HCT116 (cell line): ENCODE data around the gene GATAD2A. TPM values are rescaled to one million over a fixed set of nuclear protein-coding genes. Genes with fewer than 3 reads are reported as not detected.

Experiments used
- ATAC-seq: fragments of 200-7000 bp; cut with Tn5 transposase; 2 replicates; pipeline ENCODE4 v1.9.1; 2020; ENCODE audit warnings: mild to moderate bottlenecking, moderate library complexity
- BruUV-seq: library from RNA; stranded (reverse); fragments of 400-500 nt; replicated peaks from 2 replicates; lab custom pipeline; 2021; lab: Mats Ljungman, UMichigan
- CTCF ChIA-PET: fragments of 300-600 bp; sonication (Branson Sonifier 250); formaldehyde crosslinking; loops from one replicate; lab custom pipeline; 2021; ENCODE audit warnings: antibody characterized with exemption; lab: Charles Lee
- POLR2A ChIA-PET: fragments of 300-600, 350-600 bp; sonication (Branson Sonifier 250); formaldehyde crosslinking; loops from one replicate; lab custom pipeline; 2021; ENCODE audit warnings: antibody characterized with exemption; lab: Charles Lee
- RAD21 ChIA-PET, 2 experiments: fragments of 300-600 bp; sonication (Branson Sonifier 250); formaldehyde crosslinking; loops; one replicate each; lab custom pipeline; 2023; ENCODE audit warnings: low total read pairs in 2 of 2; ENCODE audit not compliant: uncharacterized antibody in 2 of 2, unreplicated experiment in 2 of 2, low non-redundant PET in 1 of 2; lab: Charles Lee
- DNase-seq: peaks from one replicate; pipeline ENCODE4 v3.0.0-alpha.2; 2010; ENCODE audit warnings: low read depth, low spot score
- H2AFZ ChIP-seq: fragments of 200-600 bp; shearing (Covaris generic), sonication (generic); 2 replicates; pipeline ENCODE4 v1.6.1; 2017; ENCODE audit warnings: low read depth, mixed run types, mixed read lengths, antibody characterized with exemption, low read length; ENCODE audit not compliant: poor library complexity, severe bottlenecking
- H3K27ac ChIP-seq: 2 replicates; pipeline ENCODE4 v1.5.1; 2012; ENCODE audit warnings: low read depth, low read length
- H3K27me3 ChIP-seq: fragments of 200-600 bp; sonication (generic); 2 replicates; pipeline ENCODE4 v1.6.1; 2016; ENCODE audit warnings: mixed run types, low read length, mixed read lengths; ENCODE audit not compliant: insufficient read depth
- H3K36me3 ChIP-seq, 2 experiments: fragments of 200-500 bp in 1 of 2; fragments of 200-600 bp in 1 of 2; sonication (Bioruptor generic) in 1 of 2; sonication (generic) in 1 of 2; 2 replicates each; pipeline versions ENCODE4 v1.5.1 to v1.6.1; 2014 to 2016; ENCODE audit warnings: low read length in 2 of 2, inconsistent platforms in 1 of 2, mixed read lengths in 1 of 2, mixed run types in 1 of 2; ENCODE audit not compliant: insufficient read depth in 2 of 2, control insufficient read depth in 1 of 2
- H3K4me1 ChIP-seq, 2 experiments: fragments of 200-600 bp in 1 of 2; sonication (generic) in 1 of 2; 2 replicates each; pipeline versions ENCODE4 v1.5.1 to v1.6.1; 2012 to 2017; ENCODE audit warnings: low read length in 2 of 2, inconsistent platforms in 1 of 2, mild to moderate bottlenecking in 1 of 2, mixed read lengths in 1 of 2, mixed run types in 1 of 2, moderate library complexity in 1 of 2; ENCODE audit not compliant: insufficient read depth in 2 of 2, control insufficient read depth in 1 of 2
- H3K4me2 ChIP-seq: fragments of 200-600 bp; sonication (generic); 2 replicates; pipeline ENCODE4 v1.6.1; 2017; ENCODE audit warnings: mixed run types, low read length, mixed read lengths
- H3K4me3 ChIP-seq, 2 experiments: fragments of 200-600 bp in 1 of 2; sonication (generic) in 1 of 2; replicated peaks in 1 of 2; 2 replicates each; pipeline ENCODE4 v1.5.1; 2011 to 2016; ENCODE audit warnings: low read length in 2 of 2, control low read depth in 1 of 2, low read depth in 1 of 2, mild to moderate bottlenecking in 1 of 2, mixed read lengths in 1 of 2, mixed run types in 1 of 2
- H3K79me2 ChIP-seq: fragments of 200-600 bp; sonication (generic); 2 replicates; pipeline ENCODE4 v1.6.1; 2017; ENCODE audit warnings: mild to moderate bottlenecking, mixed run types, low read length, moderate library complexity, mixed read lengths; ENCODE audit not compliant: insufficient read depth
- H3K9ac ChIP-seq: fragments of 200-600 bp; sonication (generic); 2 replicates; pipeline ENCODE4 v1.6.1; 2016; ENCODE audit warnings: low read length, mixed read lengths
- H3K9me2 ChIP-seq: fragments of 200-600 bp; sonication (generic), shearing (Covaris generic); 2 replicates; pipeline ENCODE4 v1.6.1; 2017; ENCODE audit warnings: mixed run types, mild to moderate bottlenecking, moderate library complexity; ENCODE audit not compliant: insufficient read depth
- H3K9me3 ChIP-seq, 2 experiments: fragments of 200-500 bp in 1 of 2; fragments of 200-600 bp in 1 of 2; sonication (Bioruptor generic) in 1 of 2; sonication (generic) in 1 of 2; 2 replicates each; pipeline ENCODE4 v1.6.1; 2014 to 2017; ENCODE audit warnings: low read length in 2 of 2, mixed read lengths in 2 of 2, inconsistent platforms in 1 of 2, low read depth in 1 of 2, mild to moderate bottlenecking in 1 of 2, mixed run types in 1 of 2, moderate library complexity in 1 of 2; ENCODE audit not compliant: control insufficient read depth in 1 of 2, insufficient read depth in 1 of 2
- H4K20me1 ChIP-seq: fragments of 200-600 bp; sonication (generic), shearing (Covaris generic); 2 replicates; pipeline ENCODE4 v1.6.1; 2017; ENCODE audit warnings: mixed run types, mild to moderate bottlenecking, moderate library complexity; ENCODE audit not compliant: insufficient read depth
- CBX3 ChIP-seq: IDR thresholded peaks from 2 replicates; pipeline ENCODE4 v1.6.1; 2012; ENCODE audit warnings: low read depth
- FOSL1 ChIP-seq: IDR thresholded peaks from 2 replicates; pipeline ENCODE4 v1.6.1; 2012; ENCODE audit warnings: low read depth
- MAX ChIP-seq: IDR thresholded peaks from 2 replicates; pipeline ENCODE4 v1.6.1; 2012
- SIN3A ChIP-seq: IDR thresholded peaks from 2 replicates; pipeline ENCODE4 v1.6.1; 2012; ENCODE audit warnings: low read depth
- SP1 ChIP-seq: IDR thresholded peaks from 2 replicates; pipeline ENCODE4 v1.6.1; 2012; ENCODE audit warnings: low read depth
- TCF7L2 ChIP-seq: IDR thresholded peaks from 2 replicates; pipeline ENCODE4 v1.7.0; 2011; ENCODE audit warnings: borderline replicate concordance, inconsistent platforms; ENCODE audit not compliant: insufficient read depth, insufficient read length; ENCODE audit errors: extremely low read depth
- intact Hi-C: fragments of 100-400 bp; cut with micrococcal nuclease; formaldehyde crosslinking; loops from 2 replicates; pipeline ENCODE4 v1.10.0; 2022
- total RNA-seq: library from RNA; stranded (reverse); gene quantifications from one replicate; pipeline ENCODE4 v1.2.1, GENCODE V29; 2021; ENCODE audit not compliant: unreplicated experiment
- TF ChIP-seq, protein P1 (sequence below): IDR thresholded peaks from 2 replicates; pipeline ENCODE4 v1.6.1; 2012
- TF ChIP-seq, protein P2 (sequence below), 3 experiments: fragments of 200-600 bp in 1 of 3; sonication (generic) in 1 of 3; IDR thresholded peaks in 2 of 3; conservative IDR thresholded peaks in 1 of 3; 2 replicates each; pipeline ENCODE4 v1.5.1; 2012 to 2017; ENCODE audit warnings: low read depth in 2 of 3, low read length in 2 of 3, antibody characterized with exemption in 1 of 3, borderline replicate concordance in 1 of 3, control low read depth in 1 of 3, mild to moderate bottlenecking in 1 of 3, mixed read lengths in 1 of 3, mixed run types in 1 of 3, moderate library complexity in 1 of 3; ENCODE audit not compliant: insufficient read depth in 1 of 3
- TF ChIP-seq, protein P3 (sequence below): IDR thresholded peaks from 2 replicates; pipeline ENCODE4 v1.6.1; 2012; ENCODE audit warnings: low read depth

The GATAD2A gene
- total RNA-seq, 1 experiment from 2014 or later = 130 TPM

- Histone ChIP-seq H3K79me2 (no peaks in the 10 kb centered on the region), H3K27ac (no peak overlapping the region), H2AFZ (no peak overlapping the region), H4K20me1 (no peaks in the 10 kb centered on the region), H3K9ac (no peak overlapping the region), H3K4me2 (no peak overlapping the region), H3K27me3 (no peaks in the 10 kb centered on the region), H3K4me1 (no peaks in the 10 kb centered on the region), H3K36me3 (no peaks in the 10 kb centered on the region), H3K9me3 (no peaks in the 10 kb centered on the region), H3K4me3 (no peak overlapping the region), H3K9me2 (no peaks in the 10 kb centered on the region)
- CTCF ChIA-PET = no interaction called here
- ATAC-seq (no peak), DNase-seq (no peak)
- TF ChIP-seq SP1 (no peak), FOSL1 (no peak), SIN3A (no peak), MAX (no peak), TCF7L2 (no peak), CBX3 (no peak)
- TF ChIP-seq, protein P1, sequence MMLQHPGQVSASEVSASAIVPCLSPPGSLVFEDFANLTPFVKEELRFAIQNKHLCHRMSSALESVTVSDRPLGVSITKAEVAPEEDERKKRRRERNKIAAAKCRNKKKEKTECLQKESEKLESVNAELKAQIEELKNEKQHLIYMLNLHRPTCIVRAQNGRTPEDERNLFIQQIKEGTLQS = no peak
- TF ChIP-seq, protein P2, sequence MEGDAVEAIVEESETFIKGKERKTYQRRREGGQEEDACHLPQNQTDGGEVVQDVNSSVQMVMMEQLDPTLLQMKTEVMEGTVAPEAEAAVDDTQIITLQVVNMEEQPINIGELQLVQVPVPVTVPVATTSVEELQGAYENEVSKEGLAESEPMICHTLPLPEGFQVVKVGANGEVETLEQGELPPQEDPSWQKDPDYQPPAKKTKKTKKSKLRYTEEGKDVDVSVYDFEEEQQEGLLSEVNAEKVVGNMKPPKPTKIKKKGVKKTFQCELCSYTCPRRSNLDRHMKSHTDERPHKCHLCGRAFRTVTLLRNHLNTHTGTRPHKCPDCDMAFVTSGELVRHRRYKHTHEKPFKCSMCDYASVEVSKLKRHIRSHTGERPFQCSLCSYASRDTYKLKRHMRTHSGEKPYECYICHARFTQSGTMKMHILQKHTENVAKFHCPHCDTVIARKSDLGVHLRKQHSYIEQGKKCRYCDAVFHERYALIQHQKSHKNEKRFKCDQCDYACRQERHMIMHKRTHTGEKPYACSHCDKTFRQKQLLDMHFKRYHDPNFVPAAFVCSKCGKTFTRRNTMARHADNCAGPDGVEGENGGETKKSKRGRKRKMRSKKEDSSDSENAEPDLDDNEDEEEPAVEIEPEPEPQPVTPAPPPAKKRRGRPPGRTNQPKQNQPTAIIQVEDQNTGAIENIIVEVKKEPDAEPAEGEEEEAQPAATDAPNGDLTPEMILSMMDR (IDR thresholded peaks at IDR 0.05 in 2 of 3, conservative IDR thresholded peaks at IDR 0.05 in 1 of 3; ENCODE audit: borderline replicate concordance in 1 of 3, insufficient read depth in 1 of 3, low read depth in 2 of 3, low read length in 2 of 3) = no peak
- TF ChIP-seq, protein P3, sequence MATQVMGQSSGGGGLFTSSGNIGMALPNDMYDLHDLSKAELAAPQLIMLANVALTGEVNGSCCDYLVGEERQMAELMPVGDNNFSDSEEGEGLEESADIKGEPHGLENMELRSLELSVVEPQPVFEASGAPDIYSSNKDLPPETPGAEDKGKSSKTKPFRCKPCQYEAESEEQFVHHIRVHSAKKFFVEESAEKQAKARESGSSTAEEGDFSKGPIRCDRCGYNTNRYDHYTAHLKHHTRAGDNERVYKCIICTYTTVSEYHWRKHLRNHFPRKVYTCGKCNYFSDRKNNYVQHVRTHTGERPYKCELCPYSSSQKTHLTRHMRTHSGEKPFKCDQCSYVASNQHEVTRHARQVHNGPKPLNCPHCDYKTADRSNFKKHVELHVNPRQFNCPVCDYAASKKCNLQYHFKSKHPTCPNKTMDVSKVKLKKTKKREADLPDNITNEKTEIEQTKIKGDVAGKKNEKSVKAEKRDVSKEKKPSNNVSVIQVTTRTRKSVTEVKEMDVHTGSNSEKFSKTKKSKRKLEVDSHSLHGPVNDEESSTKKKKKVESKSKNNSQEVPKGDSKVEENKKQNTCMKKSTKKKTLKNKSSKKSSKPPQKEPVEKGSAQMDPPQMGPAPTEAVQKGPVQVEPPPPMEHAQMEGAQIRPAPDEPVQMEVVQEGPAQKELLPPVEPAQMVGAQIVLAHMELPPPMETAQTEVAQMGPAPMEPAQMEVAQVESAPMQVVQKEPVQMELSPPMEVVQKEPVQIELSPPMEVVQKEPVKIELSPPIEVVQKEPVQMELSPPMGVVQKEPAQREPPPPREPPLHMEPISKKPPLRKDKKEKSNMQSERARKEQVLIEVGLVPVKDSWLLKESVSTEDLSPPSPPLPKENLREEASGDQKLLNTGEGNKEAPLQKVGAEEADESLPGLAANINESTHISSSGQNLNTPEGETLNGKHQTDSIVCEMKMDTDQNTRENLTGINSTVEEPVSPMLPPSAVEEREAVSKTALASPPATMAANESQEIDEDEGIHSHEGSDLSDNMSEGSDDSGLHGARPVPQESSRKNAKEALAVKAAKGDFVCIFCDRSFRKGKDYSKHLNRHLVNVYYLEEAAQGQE = no peak
- BruUV-seq = no TSS peak
- POLR2A ChIA-PET = no interaction called here
- RAD21 ChIA-PET = no interaction called here
- intact Hi-C loops = loop anchor here (10.0 kb wide), 1 partner anchor 227 kb away; no protein-coding TSS in a partner anchor
These were observed 142.3 kb downstream of the GATAD2A start for GRCh38 chr19:19547674-19548336.
